B cell (primary cell): Measurements from ENCODE around the gene ABHD14A. TPM values are rescaled to one million over a fixed set of nuclear protein-coding genes. Genes with fewer than 3 reads are reported as not detected.
A peak's percentile ranks its signal among the peaks of the same experiment; 100 is the strongest.

Experiments
- ATAC-seq: fragments of 200-7000 bp; cut with Tn5 transposase; one replicate; pipeline ENCODE4 v1.10.0; 2021; ENCODE audit warnings: low read depth, mild to moderate bottlenecking, moderate number of reproducible peaks, moderate library complexity
- CTCF ChIA-PET: fragments of 350-600 bp; sonication (Branson Sonifier 250); formaldehyde crosslinking; loops from one replicate; lab custom pipeline; 2021; ENCODE audit warnings: antibody characterized with exemption, inconsistent platforms; lab: Charles Lee
- POLR2A ChIA-PET: fragments of 350-600 bp; sonication (Branson Sonifier 250); formaldehyde crosslinking; loops from one replicate; lab custom pipeline; 2021; ENCODE audit warnings: antibody characterized with exemption; lab: Charles Lee
- DNase-seq: peaks from one replicate; pipeline ENCODE4 v3.0.0; 2013
- H2AFZ ChIP-seq: 2 replicates; pipeline ENCODE4 v1.6.1; 2012; ENCODE audit warnings: mild to moderate bottlenecking, low read depth, low read length; ENCODE audit not compliant: insufficient read depth, poor library complexity, severe bottlenecking
- H3K27ac ChIP-seq, 2 donors: 1 replicate in 1 of 2; 2 replicates in 1 of 2; pipeline ENCODE4 v1.5.1; 2012 to 2013; ENCODE audit warnings: low read length in 2 of 2, mild to moderate bottlenecking in 2 of 2, moderate library complexity in 1 of 2
- H3K27me3 ChIP-seq, 4 experiments: fragments of 200-600 bp in 1 of 4; sonication (generic) in 1 of 4; replicated peaks in 1 of 4; 1 replicate in 2 of 4; 2 replicates in 2 of 4; pipeline versions ENCODE4 v1.6.1 to v1.7.0; 2013 to 2016; ENCODE audit warnings: low read length in 3 of 4, mild to moderate bottlenecking in 2 of 4, mixed read lengths in 1 of 4, moderate library complexity in 1 of 4; ENCODE audit not compliant: insufficient read depth in 4 of 4, control insufficient read depth in 3 of 4; ENCODE audit errors: control extremely low read depth in 1 of 4
- H3K36me3 ChIP-seq, 2 experiments: replicated peaks in 1 of 2; 1 replicate in 1 of 2; 2 replicates in 1 of 2; pipeline versions ENCODE4 v1.6.1 to v1.7.1; 2013; ENCODE audit warnings: low read length in 1 of 2; ENCODE audit not compliant: insufficient read depth in 2 of 2, control insufficient read depth in 1 of 2; ENCODE audit errors: control extremely low read depth in 1 of 2, extremely low read depth in 1 of 2
- H3K4me1 ChIP-seq, 2 donors: fragments of 200-600 bp in 1 of 2; sonication (generic) in 1 of 2; 1 replicate in 1 of 2; 2 replicates in 1 of 2; pipeline versions ENCODE4 v1.5.1 to v1.6.1; 2013 to 2017; ENCODE audit warnings: low read length in 2 of 2; ENCODE audit not compliant: control insufficient read depth in 2 of 2, insufficient read depth in 2 of 2
- H3K4me2 ChIP-seq: replicated peaks from 2 replicates; pipeline ENCODE3; 2012; ENCODE audit warnings: mild to moderate bottlenecking, low read depth, low read length; ENCODE audit not compliant: poor library complexity, severe bottlenecking
- H3K4me3 ChIP-seq, 5 experiments: fragments of 200-600 bp in 1 of 5; sonication (generic) in 1 of 5; 1 replicate in 3 of 5; 2 replicates in 2 of 5; pipeline versions ENCODE4 v1.5.1 to v1.7.0; 2011 to 2016; ENCODE audit warnings: low read length in 4 of 5, mild to moderate bottlenecking in 4 of 5, low read depth in 2 of 5, control low read depth in 1 of 5, moderate library complexity in 1 of 5; ENCODE audit not compliant: insufficient read depth in 1 of 5; ENCODE audit errors: control extremely low read depth in 1 of 5, extremely low read depth in 1 of 5
- H3K79me2 ChIP-seq: fragments of 200-600 bp; sonication (generic); one replicate; pipeline ENCODE4 v1.6.0; 2016; ENCODE audit warnings: low read length; ENCODE audit not compliant: control insufficient read depth, insufficient read depth
- H3K9ac ChIP-seq: fragments of 200-600 bp; sonication (generic); 2 replicates; pipeline ENCODE4 v1.6.1; 2017; ENCODE audit warnings: mild to moderate bottlenecking, low read length, moderate library complexity
- H3K9me3 ChIP-seq, 3 donors: one replicate each; pipeline versions ENCODE4 v1.6.1 to v1.7.1; 2013; ENCODE audit warnings: low read length in 2 of 3; ENCODE audit not compliant: control insufficient read depth in 2 of 3, insufficient read depth in 1 of 3; ENCODE audit errors: control extremely low read depth in 1 of 3
- H4K20me1 ChIP-seq: 2 replicates; pipeline ENCODE4 v1.6.0; 2012; ENCODE audit warnings: mild to moderate bottlenecking, low read length; ENCODE audit not compliant: insufficient read depth, control insufficient read depth, poor library complexity, severe bottlenecking
- H3K27ac Mint-ChIP-seq: one replicate; pipeline ENCODE4 v1.8.0; 2021; ENCODE audit warnings: mixed read lengths
- H3K27me3 Mint-ChIP-seq: one replicate; pipeline ENCODE4 v1.8.0; 2021; ENCODE audit warnings: mixed read lengths
- H3K4me1 Mint-ChIP-seq: one replicate; pipeline ENCODE4 v1.8.0; 2021; ENCODE audit warnings: mixed read lengths
- H3K4me3 Mint-ChIP-seq: one replicate; pipeline ENCODE4 v1.8.0; 2021; ENCODE audit warnings: mixed read lengths
- H3K9me3 Mint-ChIP-seq: one replicate; pipeline ENCODE4 v1.8.0; 2022; ENCODE audit warnings: mixed read lengths; ENCODE audit not compliant: insufficient read depth
- EZH2 ChIP-seq: IDR thresholded peaks from 2 replicates; pipeline ENCODE4 v1.6.1; 2012; ENCODE audit warnings: borderline replicate concordance, low read depth, mild to moderate bottlenecking, moderate library complexity, low read length; ENCODE audit not compliant: insufficient read depth, poor library complexity, severe bottlenecking
- WGBS: methylation state at CpG from one replicate; pipeline ENCODE4 v1.1.5; 2013; ENCODE audit warnings: missing lambda C conversion rate; ENCODE audit not compliant: insufficient coverage; 5-methylcytosine and 5-hydroxymethylcytosine counted together
- intact Hi-C: fragments of 100-400 bp; cut with micrococcal nuclease; formaldehyde crosslinking; loops from one replicate; pipeline ENCODE4 v1.10.0; 2022
- polyA minus RNA-seq: library from RNA; depleted of rRNA, polyadenylated mRNA; stranded (reverse); fragments of >200 nt; gene quantifications from 2 replicates; pipeline ENCODE4 v1.2.3, GENCODE V29; 2012
- polyA plus RNA-seq: library from polyadenylated mRNA; depleted of rRNA; stranded (reverse); fragments of >200 nt; gene quantifications from 2 replicates; pipeline ENCODE4 v1.2.3, GENCODE V29; 2012
- total RNA-seq, 2 donors: library from RNA; stranded (reverse); fragments of 120-200 nt in 1 of 2; gene quantifications; 1 replicate in 1 of 2; 2 replicates in 1 of 2; pipeline versions ENCODE4 v1.2.3 to v1.2.4, GENCODE V29; 2013 to 2022
- TF ChIP-seq, protein P1 (sequence below): fragments of 200-600 bp; IDR thresholded peaks from one replicate; pipeline ENCODE4 v1.8.0; 2022; ENCODE audit warnings: antibody characterized with exemption, mild to moderate bottlenecking

The ABHD14A gene
- total RNA-seq (11.9 and 14.0 TPM in 2 replicates), polyA plus RNA-seq (15.2 and 28.8 TPM in 2 replicates), polyA minus RNA-seq (13.1 and 19.0 TPM in 2 replicates)
- 9.4 TPM for total RNA-seq (2013)

DNA sequence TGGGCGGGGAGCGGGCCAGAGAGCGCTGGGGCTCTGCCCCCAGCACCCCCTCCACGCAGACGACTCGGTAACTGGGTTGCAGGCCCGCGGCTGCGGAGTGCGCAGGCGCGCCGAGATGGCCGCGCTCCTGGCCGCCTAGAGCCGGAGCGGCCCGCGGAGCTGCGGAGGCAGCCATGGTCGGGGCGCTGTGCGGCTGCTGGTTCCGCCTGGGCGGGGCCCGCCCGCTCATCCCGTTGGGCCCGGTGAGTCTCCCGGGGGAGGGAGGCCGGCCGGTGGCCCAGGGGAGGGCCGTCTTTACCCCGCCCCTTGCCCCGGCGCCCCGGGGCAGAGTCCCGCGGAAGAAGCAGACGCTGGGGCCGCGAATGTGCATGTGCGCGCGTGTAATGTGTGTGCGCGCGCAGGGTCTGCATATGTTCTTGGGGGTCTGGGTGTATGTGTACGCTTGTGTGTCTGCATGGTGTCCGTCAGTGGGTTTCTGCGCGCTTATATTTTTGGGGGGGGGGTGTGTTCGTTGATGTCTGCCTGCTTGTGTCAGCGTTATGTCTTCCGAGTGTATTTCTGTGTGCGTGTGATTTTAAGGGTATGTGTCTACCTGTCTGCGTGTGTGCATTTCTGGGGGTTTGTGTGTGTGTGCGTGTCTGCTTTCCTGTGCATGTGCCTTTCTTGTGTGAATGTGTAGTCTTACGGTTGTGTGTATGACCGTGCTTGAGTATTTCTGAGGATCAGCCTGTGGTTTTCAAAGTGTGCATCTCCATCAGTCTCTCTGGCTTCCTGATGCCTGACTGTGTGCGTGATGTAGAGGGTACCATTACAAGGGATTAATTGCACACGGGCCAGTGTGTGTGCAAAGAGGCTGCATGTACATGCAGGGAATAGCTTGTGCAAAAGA is at the start of gene ABHD14A:
ABHD14A (plus strand) TSS at position 102 of the 889 bp plus-strand sequence; CDS start at position 174, 72 bp downstream.
- H3K9ac ChIP-seq = peak within 1 kb of the TSS; percentile 87
- no peak for TF ChIP-seq EZH2
- TF ChIP-seq, protein P1, sequence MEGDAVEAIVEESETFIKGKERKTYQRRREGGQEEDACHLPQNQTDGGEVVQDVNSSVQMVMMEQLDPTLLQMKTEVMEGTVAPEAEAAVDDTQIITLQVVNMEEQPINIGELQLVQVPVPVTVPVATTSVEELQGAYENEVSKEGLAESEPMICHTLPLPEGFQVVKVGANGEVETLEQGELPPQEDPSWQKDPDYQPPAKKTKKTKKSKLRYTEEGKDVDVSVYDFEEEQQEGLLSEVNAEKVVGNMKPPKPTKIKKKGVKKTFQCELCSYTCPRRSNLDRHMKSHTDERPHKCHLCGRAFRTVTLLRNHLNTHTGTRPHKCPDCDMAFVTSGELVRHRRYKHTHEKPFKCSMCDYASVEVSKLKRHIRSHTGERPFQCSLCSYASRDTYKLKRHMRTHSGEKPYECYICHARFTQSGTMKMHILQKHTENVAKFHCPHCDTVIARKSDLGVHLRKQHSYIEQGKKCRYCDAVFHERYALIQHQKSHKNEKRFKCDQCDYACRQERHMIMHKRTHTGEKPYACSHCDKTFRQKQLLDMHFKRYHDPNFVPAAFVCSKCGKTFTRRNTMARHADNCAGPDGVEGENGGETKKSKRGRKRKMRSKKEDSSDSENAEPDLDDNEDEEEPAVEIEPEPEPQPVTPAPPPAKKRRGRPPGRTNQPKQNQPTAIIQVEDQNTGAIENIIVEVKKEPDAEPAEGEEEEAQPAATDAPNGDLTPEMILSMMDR = no peak
- H3K9me3 Mint-ChIP-seq = no peaks in the 10 kb centered on the region
- no peaks in the 10 kb centered on the region for H3K27me3 Mint-ChIP-seq
- H3K4me3 ChIP-seq = peak within 1 kb of the TSS; percentile 71 to 98 (median 85)
- DNase-seq (peak; percentile 85), ATAC-seq (peak; percentile 78)
- no peaks in the 10 kb centered on the region for H4K20me1 ChIP-seq
- peak within 1 kb of the TSS; percentile 39 to 75 for H3K27ac ChIP-seq
- H3K36me3 ChIP-seq = peaks cover 0 to 3% of the 10 kb centered on the region in 2 experiments
- H3K27me3 ChIP-seq = no peaks in the 10 kb centered on the region
- peaks cover 18% of the 10 kb centered on the region for H3K79me2 ChIP-seq
- under 1% methylated on average over 63 of the region's 63 CpGs for WGBS
- peaks cover 14 to 23% of the 10 kb centered on the region in 2 donors for H3K4me1 ChIP-seq
- ChIA-PET CTCF (interaction anchor here (0.6 to 4.8 kb wide), 5 partner anchors 8 to 473 kb away, joined by 3 to 45 read pairs (median 6); partner anchors contain the start of genes ACY1, PARP3, RPL29 and RRP9), POLR2A (interaction anchor here (1.4 to 3.1 kb wide), 3 partner anchors 8 to 179 kb away, joined by 6 to 22 read pairs (median 13); partner anchors contain the start of genes ACY1, PARP3, POC1A and RRP9)
- peak within 1 kb of the TSS; percentile 95 for H3K27ac Mint-ChIP-seq
- intact Hi-C loops = loop anchor here (1.0 to 10.0 kb wide), 6 partner anchors 8 to 730 kb away; partner anchors contain the start of genes ACY1, DUSP7, GLT8D1 and PARP3
- peak within 1 kb of the TSS; percentile 100 for H3K4me3 Mint-ChIP-seq
- H2AFZ ChIP-seq = peak within 1 kb of the TSS; percentile 95
- H3K9me3 ChIP-seq = no peaks in the 10 kb centered on the region
- H3K4me1 Mint-ChIP-seq = peaks cover 28% of the 10 kb centered on the region
- H3K4me2 ChIP-seq = peak within 1 kb of the TSS; percentile 98
